IMR-90 (cell line): ENCODE results near the gene CLCNKA. TPM values are rescaled to one million over a fixed set of nuclear protein-coding genes. Genes with fewer than 3 reads are reported as not detected.

Experiments used
- ATAC-seq: fragments of 200-7000 bp; cut with Tn5 transposase; 2 replicates; pipeline ENCODE4 v1.9.1; 2020; ENCODE audit warnings: low read depth, mild to moderate bottlenecking, moderate library complexity
- BruUV-seq: library from RNA; stranded (reverse); fragments of 400-500 nt; replicated peaks from 2 replicates; lab custom pipeline; 2021; lab: Mats Ljungman, UMichigan
- CTCF ChIA-PET: fragments of 300-600 bp; formaldehyde crosslinking; extraction: SDS; loops from one replicate; lab custom pipeline; 2021; ENCODE audit warnings: antibody characterized with exemption; lab: Yijun Ruan, JAX
- POLR2A ChIA-PET: fragments of 300-600 bp; sonication (Branson Sonifier 250); formaldehyde crosslinking; loops from one replicate; lab custom pipeline; 2022; ENCODE audit warnings: antibody characterized with exemption; ENCODE audit not compliant: unreplicated experiment; lab: Charles Lee
- DNase-seq: peaks from one replicate; pipeline ENCODE4 v3.0.0; 2013
- H2AFZ ChIP-seq: replicated peaks from 2 replicates; pipeline ENCODE3; 2013; ENCODE audit warnings: low read length, mild to moderate bottlenecking; ENCODE audit not compliant: poor library complexity
- H2AK5ac ChIP-seq: 2 replicates; pipeline ENCODE4 v1.6.1; 2013; ENCODE audit warnings: low read depth, low read length, inconsistent platforms
- H2AK9ac ChIP-seq: replicated peaks from 2 replicates; pipeline ENCODE3; 2013; ENCODE audit warnings: mild to moderate bottlenecking, low read depth, low read length, moderate library complexity; ENCODE audit not compliant: poor library complexity
- H2BK120ac ChIP-seq: 2 replicates; pipeline ENCODE4 v1.6.1; 2013; ENCODE audit warnings: low read depth, low read length, inconsistent platforms
- H2BK15ac ChIP-seq: 3 replicates; pipeline ENCODE4 v1.6.1; 2013; ENCODE audit warnings: low read depth, low read length, inconsistent platforms
- H2BK20ac ChIP-seq: 2 replicates; pipeline ENCODE4 v1.6.1; 2013; ENCODE audit warnings: low read depth, mild to moderate bottlenecking, inconsistent platforms, low read length, moderate library complexity
- H2BK5ac ChIP-seq: 2 replicates; pipeline ENCODE4 v1.6.1; 2013; ENCODE audit warnings: mild to moderate bottlenecking, low read depth, low read length, inconsistent platforms; ENCODE audit not compliant: poor library complexity, severe bottlenecking
- H3K14ac ChIP-seq: replicated peaks from 2 replicates; pipeline ENCODE4 v1.6.1; 2013; ENCODE audit warnings: low read depth, low read length, inconsistent platforms
- H3K18ac ChIP-seq: 2 replicates; pipeline ENCODE4 v1.6.1; 2013; ENCODE audit warnings: low read depth, low read length, control low read depth
- H3K23ac ChIP-seq: 2 replicates; pipeline ENCODE4 v1.6.1; 2013; ENCODE audit warnings: low read depth, low read length, inconsistent platforms
- H3K27ac ChIP-seq: 2 replicates; pipeline ENCODE4 v1.5.1; 2013; ENCODE audit warnings: mild to moderate bottlenecking, control low read depth, low read length; ENCODE audit not compliant: insufficient read depth
- H3K27me3 ChIP-seq: 2 replicates; pipeline ENCODE4 v1.6.1; 2013; ENCODE audit warnings: low read length; ENCODE audit not compliant: control insufficient read depth, insufficient read depth
- H3K36me3 ChIP-seq: 2 replicates; pipeline ENCODE4 v1.6.1; 2013; ENCODE audit warnings: low read length, mixed read lengths; ENCODE audit not compliant: control insufficient read depth, insufficient read depth
- H3K4ac ChIP-seq: 2 replicates; pipeline ENCODE4 v1.6.1; 2013; ENCODE audit warnings: low read depth, low read length, inconsistent platforms
- H3K4me1 ChIP-seq: 2 replicates; pipeline ENCODE4 v1.6.1; 2013; ENCODE audit warnings: low read length, mixed read lengths; ENCODE audit not compliant: control insufficient read depth, insufficient read depth
- H3K4me2 ChIP-seq: 2 replicates; pipeline ENCODE4 v1.6.1; 2013; ENCODE audit warnings: low read depth, mild to moderate bottlenecking, control low read depth, low read length, moderate library complexity
- H3K4me3 ChIP-seq: 2 replicates; pipeline ENCODE4 v1.5.1; 2013; ENCODE audit warnings: low read depth, mild to moderate bottlenecking, control low read depth, low read length, moderate library complexity; ENCODE audit not compliant: insufficient read depth
- H3K56ac ChIP-seq: 2 replicates; pipeline ENCODE4 v1.6.1; 2013; ENCODE audit warnings: low read length, inconsistent platforms; ENCODE audit not compliant: insufficient read depth; ENCODE audit errors: extremely low read depth
- H3K79me1 ChIP-seq, 2 experiments: 2 replicates each; pipeline ENCODE4 v1.6.1; 2013; ENCODE audit warnings: low read length in 2 of 2, inconsistent platforms in 1 of 2, low read depth in 1 of 2
- H3K9ac ChIP-seq: 2 replicates; pipeline ENCODE4 v1.6.1; 2013; ENCODE audit warnings: low read depth, low read length, control low read depth
- H3K9me1 ChIP-seq: 2 replicates; pipeline ENCODE4 v1.6.1; 2013; ENCODE audit warnings: low read length, inconsistent platforms; ENCODE audit not compliant: insufficient read depth
- H3K9me3 ChIP-seq: 2 replicates; pipeline ENCODE4 v1.6.1; 2013; ENCODE audit warnings: low read length; ENCODE audit not compliant: control insufficient read depth, insufficient read depth
- H4K20me1 ChIP-seq: 2 replicates; pipeline ENCODE4 v1.6.1; 2013; ENCODE audit warnings: low read length, inconsistent platforms; ENCODE audit not compliant: insufficient read depth
- H4K5ac ChIP-seq: 2 replicates; pipeline ENCODE4 v1.6.1; 2013; ENCODE audit warnings: mild to moderate bottlenecking, low read depth, low read length, control low read depth
- H4K8ac ChIP-seq, 2 experiments: 2 replicates each; pipeline ENCODE4 v1.6.1; 2013; ENCODE audit warnings: low read depth in 2 of 2, low read length in 2 of 2, control low read depth in 1 of 2, inconsistent platforms in 1 of 2
- H4K91ac ChIP-seq: 2 replicates; pipeline ENCODE4 v1.6.1; 2013; ENCODE audit warnings: low read depth, low read length, inconsistent platforms; ENCODE audit not compliant: insufficient read depth
- CEBPB ChIP-seq: IDR thresholded peaks from 2 replicates; pipeline ENCODE4 v1.6.1; 2012; ENCODE audit warnings: low read depth, low read length, improper control_type of control experiment
- CHD1 ChIP-seq: IDR thresholded peaks from 2 replicates; pipeline ENCODE4 v1.6.1; 2012; ENCODE audit warnings: low read depth, low read length, improper control_type of control experiment
- CTCF ChIP-seq: conservative IDR thresholded peaks from 2 replicates; pipeline ENCODE4 v1.5.1; 2012; ENCODE audit warnings: mild to moderate bottlenecking, low read depth, low read length, improper control_type of control experiment
- ELK1 ChIP-seq: fragments of 150-350 bp; IDR thresholded peaks from 2 replicates; pipeline ENCODE4 v1.6.1; 2016; ENCODE audit warnings: low read depth, mild to moderate bottlenecking, low read length, moderate library complexity, borderline replicate concordance
- FOS ChIP-seq: fragments of 150-350 bp; IDR thresholded peaks from 2 replicates; pipeline ENCODE4 v1.6.1; 2016; ENCODE audit warnings: low read depth, low read length
- MAFK ChIP-seq: IDR thresholded peaks from 2 replicates; pipeline ENCODE4 v1.6.1; 2012; ENCODE audit warnings: low read depth, low read length, improper control_type of control experiment
- MAZ ChIP-seq: IDR thresholded peaks from 2 replicates; pipeline ENCODE4 v1.6.1; 2012; ENCODE audit warnings: low read depth, mild to moderate bottlenecking, low read length, improper control_type of control experiment, moderate library complexity, borderline replicate concordance
- POLR2A ChIP-seq: IDR thresholded peaks from 2 replicates; pipeline ENCODE4 v1.6.1; 2012; ENCODE audit warnings: mild to moderate bottlenecking, low read depth, low read length
- RAD21 ChIP-seq: IDR thresholded peaks from 2 replicates; pipeline ENCODE4 v1.6.1; 2012; ENCODE audit warnings: low read length, improper control_type of control experiment
- SMC3 ChIP-seq: fragments of 150-350 bp; IDR thresholded peaks from 2 replicates; pipeline ENCODE4 v1.6.1; 2016; ENCODE audit warnings: low read depth, mild to moderate bottlenecking, antibody characterized with exemption, low read length, moderate library complexity
- WGBS, 2 experiments: methylation state at CpG; one replicate each; pipeline versions ENCODE4 v1.1.5 to v1.1.7; 2013; ENCODE audit warnings: missing lambda C conversion rate in 2 of 2; ENCODE audit not compliant: insufficient read length in 1 of 2; ENCODE audit errors: extremely low coverage in 2 of 2; 5-methylcytosine and 5-hydroxymethylcytosine counted together
- dilution Hi-C: fragments of 300-500 bp; cut with HindIII; formaldehyde crosslinking; loops from one replicate; pipeline ENCODE4 v1.14.3; 2018; ENCODE audit warnings: low sequenced_read_pairs; ENCODE audit not compliant: unreplicated experiment
- in situ Hi-C: fragments of 300-500 bp; cut with MboI; formaldehyde crosslinking; loops from 3 replicates; pipeline ENCODE4 v1.14.3; 2019; ENCODE audit warnings: low sequenced_read_pairs, inconsistent platforms, mixed read lengths
- intact Hi-C: fragments of 100-400 bp; cut with micrococcal nuclease; formaldehyde crosslinking; loops from 2 replicates; pipeline ENCODE4 v1.10.0; 2022
- polyA plus RNA-seq, 3 experiments: library from polyadenylated mRNA; depleted of rRNA; stranded (reverse); fragments of >200 nt; gene quantifications; 2 replicates each; pipeline ENCODE4 v1.2.3, GENCODE V29; 2012; ENCODE audit warnings: low replicate concordance in 1 of 3
- total RNA-seq: library from RNA; depleted of rRNA; stranded (reverse); fragments of >200 nt; gene quantifications from 2 replicates; pipeline ENCODE4 v1.2.3, GENCODE V29; 2012
- TF ChIP-seq, protein P1 (sequence below): fragments of 150-350 bp; IDR thresholded peaks from 2 replicates; pipeline ENCODE4 v1.6.1; 2017; ENCODE audit warnings: mild to moderate bottlenecking, antibody characterized with exemption, low read length, low read depth

Gene CLCNKA
- total and polyA plus RNA-seq, 2 of the 4 experiments (the other 2 are of a cell fraction), result 0.05 TPM; not detected in 1

- no peak for TF ChIP-seq FOS
- no peak for TF ChIP-seq MAZ
- TF ChIP-seq ELK1, result no peak
- no peak for TF ChIP-seq POLR2A
Observed at GRCh38 chr1:15997076-15997585, 24.7 kb upstream of the CLCNKA start (continued).

DNA sequence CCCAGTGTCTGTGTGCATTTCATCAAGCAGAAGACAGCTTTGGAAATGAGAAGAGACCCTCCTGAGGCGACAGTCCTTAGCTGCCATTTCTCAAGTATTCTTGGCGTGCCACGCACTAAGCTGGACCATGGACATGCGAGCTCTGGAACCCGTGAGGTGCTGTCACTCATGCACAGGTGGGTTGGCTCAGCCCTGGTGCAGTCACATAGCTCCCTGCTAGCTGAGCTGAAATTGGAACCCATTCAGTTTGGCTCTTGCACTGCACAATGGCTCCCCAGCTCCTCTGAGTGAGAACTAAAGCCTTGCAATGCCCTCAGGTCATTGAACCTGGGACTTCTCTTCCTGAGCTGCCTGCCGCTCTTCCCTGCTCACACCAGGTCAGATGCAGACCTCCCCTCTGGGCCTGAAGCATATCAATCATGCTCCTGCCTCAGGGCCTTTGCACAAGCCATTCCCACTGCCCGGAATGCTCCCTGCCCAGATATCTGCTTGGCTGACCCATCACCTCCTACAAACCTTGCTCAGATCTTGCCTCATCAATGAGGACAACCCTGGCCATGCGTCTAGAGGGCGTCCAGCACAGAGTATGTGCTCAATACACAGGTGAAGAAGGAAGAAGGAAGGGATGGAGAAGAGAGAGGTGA, 24.1 kb upstream of the CLCNKA start:
- Histone ChIP-seq H3K36me3 (no peaks in the 10 kb centered on the region), H3K9ac (no peak overlapping the region), H4K20me1 (no peaks in the 10 kb centered on the region), H3K9me1 (no peaks in the 10 kb centered on the region), H3K4ac (no peak overlapping the region), H3K4me2 (no peak overlapping the region), H2AK9ac (no peak overlapping the region), H4K5ac (no peak overlapping the region), H3K4me1 (peaks cover 2% of the 10 kb centered on the region; the same call in 1 of the 2 replicates), H3K23ac (no peak overlapping the region), H3K14ac (no peak overlapping the region), H3K79me1 (no peaks in the 10 kb centered on the region), H4K8ac (no peak overlapping the region), H3K4me3 (no peak overlapping the region), H2BK5ac (no peak overlapping the region), H2AK5ac (no peak overlapping the region), H2BK15ac (no peak overlapping the region), H2BK20ac (no peak overlapping the region), H2BK120ac (no peak overlapping the region), H3K9me3 (no peaks in the 10 kb centered on the region), H3K27ac (no peak overlapping the region), H2AFZ (no peak overlapping the region), H3K27me3 (peaks cover 15% of the 10 kb centered on the region; the same call in 1 of the 2 replicates), H4K91ac (no peak overlapping the region), H3K56ac (no peak overlapping the region), H3K18ac (no peak overlapping the region)
- WGBS, 2 experiments, result 62% methylated on average over 6 of the region's 9 CpGs; no CpG with 5 or more reads in 1 of the 2 experiments
- BruUV-seq, result no TSS peak
- in situ Hi-C loops (loop anchor here (5.0 to 10.0 kb wide), 2 partner anchors 63 to 180 kb away; no protein-coding TSS in a partner anchor), dilution Hi-C loops (no loop called here), intact Hi-C loops (no loop called here)
- no peak for ATAC-seq
- no peak for DNase-seq
- ChIA-PET CTCF (interaction anchor here (1.3 kb wide), 1 partner anchor 183 kb away, joined by 3 read pairs; no protein-coding TSS in a partner anchor), POLR2A (no interaction called here)
- TF ChIP-seq POLR2A, result no peak
- no peak for TF ChIP-seq ELK1
- no peak for TF ChIP-seq CHD1
- TF ChIP-seq SMC3, result no peak
- TF ChIP-seq, protein P1, sequence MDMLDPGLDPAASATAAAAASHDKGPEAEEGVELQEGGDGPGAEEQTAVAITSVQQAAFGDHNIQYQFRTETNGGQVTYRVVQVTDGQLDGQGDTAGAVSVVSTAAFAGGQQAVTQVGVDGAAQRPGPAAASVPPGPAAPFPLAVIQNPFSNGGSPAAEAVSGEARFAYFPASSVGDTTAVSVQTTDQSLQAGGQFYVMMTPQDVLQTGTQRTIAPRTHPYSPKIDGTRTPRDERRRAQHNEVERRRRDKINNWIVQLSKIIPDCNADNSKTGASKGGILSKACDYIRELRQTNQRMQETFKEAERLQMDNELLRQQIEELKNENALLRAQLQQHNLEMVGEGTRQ, result no peak
- no peak for TF ChIP-seq CTCF
- TF ChIP-seq RAD21, result no peak
- no peak for TF ChIP-seq CEBPB
- no peak for TF ChIP-seq MAFK
